NCI-H524 (cell line): Measurements from ENCODE around the gene FNDC8.
"Not testable (repeated sequence)": the region's sequence is repeated elsewhere in the genome, so short reads cannot be mapped to it uniquely, and the experiment has no call there.

ENCODE experiments used
- DNase-seq, 2 experiments: peaks; one replicate each; lab custom pipeline; 2025; lab: John Stamatoyannopoulos, UW

FNDC8 gene

DNA sequence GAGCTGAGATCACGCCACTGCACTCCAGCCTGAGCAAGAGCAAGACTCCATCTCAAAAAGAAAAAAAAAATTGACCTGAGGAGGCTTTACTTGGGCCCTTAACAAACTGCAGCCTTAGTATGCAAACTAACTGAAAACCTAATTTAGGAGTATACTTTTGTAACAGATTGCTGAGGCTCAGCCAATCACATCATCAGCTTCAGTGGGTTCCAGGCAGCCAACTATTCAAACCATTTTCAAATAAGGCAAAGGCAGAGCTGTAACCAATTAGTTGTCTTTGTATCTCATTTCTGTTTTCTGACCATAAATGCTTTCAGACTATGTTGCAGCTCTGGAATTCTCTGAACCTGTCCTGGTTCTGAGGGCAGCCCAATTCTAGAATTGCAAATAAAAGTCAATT lies 25.7 kb upstream of the FNDC8 start:
- DNase-seq = no peak

DNA sequence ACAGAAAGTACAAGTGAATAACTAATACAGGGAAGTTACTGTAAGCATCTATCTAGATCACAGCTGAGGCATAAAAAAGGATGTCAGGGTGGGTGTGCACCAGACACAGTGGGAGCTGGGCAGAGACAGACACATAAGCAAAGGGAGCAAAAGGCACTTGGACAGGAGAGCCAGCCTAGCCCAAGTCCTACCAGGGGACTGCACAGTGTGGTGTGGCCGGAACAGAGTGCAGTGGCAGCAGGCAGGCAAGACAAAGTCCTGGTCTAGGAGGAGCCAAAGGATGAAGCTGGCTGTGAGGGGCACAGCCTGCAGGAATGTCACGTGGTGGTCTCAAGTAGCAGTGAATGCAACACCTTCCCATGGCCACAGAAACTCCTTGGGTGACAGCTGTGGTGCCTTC lies 23.6 kb upstream of the FNDC8 start:
- peak in 1 of 2 experiments; percentile 9 for DNase-seq

DNA sequence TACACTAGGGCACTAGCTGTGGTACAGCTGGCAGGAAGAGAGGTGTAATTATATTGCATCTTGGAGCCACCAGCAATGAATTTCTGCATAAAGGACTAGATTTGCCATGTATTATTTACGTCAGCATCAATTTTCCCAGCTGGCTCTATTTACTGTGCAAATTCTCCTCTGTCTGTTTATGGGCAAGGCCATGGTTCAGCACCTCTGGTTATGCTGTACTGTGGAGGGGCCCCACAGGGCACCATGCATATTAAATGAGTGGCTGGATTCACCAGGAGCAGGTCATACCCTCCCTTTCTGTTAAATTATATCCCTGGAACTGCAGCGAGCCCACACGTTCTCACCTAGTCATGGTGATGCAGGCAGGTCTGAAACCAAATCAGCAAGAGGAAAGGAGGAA lies 21.5 kb upstream of the FNDC8 start:
- DNase-seq = no peak

DNA sequence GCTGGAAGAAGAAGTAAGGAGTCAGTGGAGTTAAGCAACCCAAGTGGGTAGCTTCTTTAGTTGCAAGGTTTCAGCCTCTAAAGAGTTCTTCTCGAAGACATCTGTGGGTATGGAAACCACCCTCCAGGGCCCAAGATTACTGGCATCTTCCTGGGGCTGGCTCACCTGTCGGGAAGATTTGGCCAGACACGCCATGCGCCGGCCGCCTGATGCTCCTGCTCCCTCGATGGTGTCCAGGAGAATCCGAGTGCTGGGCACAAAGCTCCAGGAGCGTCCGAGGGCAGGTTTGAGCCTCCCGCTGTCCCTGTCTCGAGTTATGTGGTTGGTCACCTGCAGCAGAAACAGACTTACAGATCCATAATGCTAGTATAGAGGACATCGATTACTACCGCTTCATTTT lies 20.4 kb upstream of the FNDC8 start:
- DNase-seq = no peak

DNA sequence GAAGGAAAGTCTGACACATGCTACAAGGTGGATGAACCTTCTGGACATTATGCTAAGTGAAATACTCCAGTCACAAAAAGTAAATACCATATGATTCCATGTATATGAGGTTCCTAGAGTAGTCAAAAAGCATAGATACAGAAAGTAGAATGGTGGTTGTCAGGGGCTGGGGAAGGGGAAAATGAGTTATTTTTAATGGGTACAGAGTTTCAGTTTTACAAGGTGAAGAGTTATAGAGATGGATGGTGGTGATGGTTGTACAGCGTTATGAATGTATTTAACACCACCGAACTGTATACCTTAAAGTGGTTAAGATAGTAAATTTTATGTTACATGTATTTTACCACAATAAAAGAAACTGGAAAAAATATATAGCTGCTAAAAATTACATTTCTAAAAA lies 19.7 kb upstream of the FNDC8 start:
- DNase-seq = no peak

DNA sequence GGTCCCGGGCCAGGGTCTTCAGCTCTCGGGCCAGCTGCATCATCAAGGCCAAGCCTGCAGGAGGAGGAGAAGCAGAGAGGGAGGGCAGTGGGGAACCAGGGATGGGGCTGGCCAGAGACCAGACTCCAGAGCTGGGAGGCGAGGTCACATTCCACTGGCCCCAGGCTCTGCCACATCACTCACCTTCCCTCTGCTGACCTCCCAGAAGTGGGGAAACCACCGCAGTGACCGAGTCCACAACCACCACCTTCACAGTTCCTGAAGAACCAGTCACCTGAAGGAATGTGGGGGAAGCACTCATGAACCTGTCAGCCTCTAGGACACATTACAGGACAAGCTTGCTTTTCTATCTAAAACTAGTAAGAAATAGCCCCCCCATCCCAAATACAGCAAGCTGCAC lies 18.1 kb upstream of the FNDC8 start:
- no peak for DNase-seq

DNA sequence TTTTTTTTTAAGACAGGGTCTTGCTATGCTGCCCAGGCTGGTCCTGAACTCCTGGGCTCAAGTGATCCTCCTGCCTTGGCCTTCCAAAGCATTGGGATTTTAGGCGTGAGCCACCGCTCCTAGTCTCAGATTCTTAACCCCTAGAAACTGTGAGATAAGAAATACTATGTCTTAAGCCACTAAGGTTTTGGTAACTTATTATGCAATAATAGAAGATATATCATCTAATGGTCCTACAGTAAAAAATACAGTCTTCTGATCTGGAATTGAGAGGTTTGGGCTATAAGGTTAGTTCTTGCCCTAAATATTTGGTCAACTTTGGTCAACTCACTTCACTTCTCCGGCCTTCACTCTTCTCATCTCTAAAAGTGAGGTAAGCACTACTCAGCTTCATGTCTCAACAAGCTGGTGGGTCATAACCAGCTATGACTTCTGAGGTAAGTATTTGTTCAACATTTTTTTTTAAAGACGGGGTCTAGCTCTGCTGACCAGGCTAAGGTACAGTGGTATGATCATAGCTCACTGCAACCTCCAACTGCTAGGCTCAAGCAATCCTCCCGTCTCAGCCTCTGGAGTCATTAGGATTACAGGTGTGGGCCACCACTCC lies 16.5 kb upstream of the FNDC8 start:
- no peak for DNase-seq

DNA sequence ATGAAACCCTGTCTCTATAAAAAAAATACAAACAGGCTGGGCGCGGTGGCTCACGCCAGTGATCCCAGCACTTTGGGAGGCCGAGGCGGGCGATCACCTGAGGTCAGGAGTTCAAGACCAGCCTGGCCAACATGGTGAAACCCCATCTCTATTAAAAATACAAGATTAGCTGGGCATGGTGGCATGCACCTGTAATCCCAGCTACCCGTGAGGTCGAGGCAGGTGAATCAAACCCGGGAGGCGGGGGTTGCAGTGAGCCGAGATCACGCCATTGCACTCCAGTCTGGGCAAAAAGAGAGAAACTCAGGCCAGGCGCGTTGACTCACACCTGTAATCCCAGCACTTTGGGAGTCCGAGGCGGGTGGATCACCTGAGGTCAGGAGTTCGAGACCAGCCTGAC lies 10.6 kb upstream of the FNDC8 start:
- DNase-seq = not testable (repeated sequence)

DNA sequence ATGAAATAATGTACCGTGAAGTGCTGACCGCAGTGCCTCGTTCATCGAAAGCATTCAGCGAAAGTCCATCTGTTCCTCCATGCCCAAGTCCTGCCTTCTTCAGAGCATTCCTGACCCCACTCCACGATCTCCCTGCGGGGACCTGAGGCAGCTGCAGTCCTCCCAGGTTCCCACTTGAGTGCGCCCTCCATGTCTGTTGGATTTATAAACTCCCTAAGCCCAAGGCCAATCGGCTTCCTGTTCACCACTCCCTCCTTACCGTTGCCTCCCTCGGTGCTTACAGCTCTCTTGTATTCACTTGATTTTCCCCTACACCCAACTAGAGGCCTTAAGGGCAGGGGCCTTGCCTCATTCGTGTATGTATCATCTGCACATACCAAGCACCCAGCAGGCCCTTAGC lies 4.6 kb upstream of the FNDC8 start:
- no peak for DNase-seq

DNA sequence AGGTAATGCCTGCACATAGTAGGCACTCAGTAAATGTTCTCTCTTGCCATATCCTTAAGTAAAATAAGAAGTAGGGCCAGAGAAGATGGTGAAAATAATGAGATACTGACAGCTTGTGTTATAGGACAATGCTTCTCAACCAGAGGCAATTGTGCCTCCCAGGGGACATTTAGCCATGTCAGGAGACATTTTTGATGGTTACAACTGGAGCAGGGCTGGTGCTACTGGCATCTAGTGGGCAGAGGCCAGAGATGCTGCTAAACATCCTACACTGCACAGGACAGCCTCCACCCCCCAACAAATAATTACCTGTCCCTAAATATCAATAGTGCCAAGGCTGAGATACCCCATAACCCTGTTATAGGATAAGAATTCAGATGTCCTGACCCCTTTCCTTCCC lies 3.4 kb upstream of the FNDC8 start:
- DNase-seq = no peak

DNA sequence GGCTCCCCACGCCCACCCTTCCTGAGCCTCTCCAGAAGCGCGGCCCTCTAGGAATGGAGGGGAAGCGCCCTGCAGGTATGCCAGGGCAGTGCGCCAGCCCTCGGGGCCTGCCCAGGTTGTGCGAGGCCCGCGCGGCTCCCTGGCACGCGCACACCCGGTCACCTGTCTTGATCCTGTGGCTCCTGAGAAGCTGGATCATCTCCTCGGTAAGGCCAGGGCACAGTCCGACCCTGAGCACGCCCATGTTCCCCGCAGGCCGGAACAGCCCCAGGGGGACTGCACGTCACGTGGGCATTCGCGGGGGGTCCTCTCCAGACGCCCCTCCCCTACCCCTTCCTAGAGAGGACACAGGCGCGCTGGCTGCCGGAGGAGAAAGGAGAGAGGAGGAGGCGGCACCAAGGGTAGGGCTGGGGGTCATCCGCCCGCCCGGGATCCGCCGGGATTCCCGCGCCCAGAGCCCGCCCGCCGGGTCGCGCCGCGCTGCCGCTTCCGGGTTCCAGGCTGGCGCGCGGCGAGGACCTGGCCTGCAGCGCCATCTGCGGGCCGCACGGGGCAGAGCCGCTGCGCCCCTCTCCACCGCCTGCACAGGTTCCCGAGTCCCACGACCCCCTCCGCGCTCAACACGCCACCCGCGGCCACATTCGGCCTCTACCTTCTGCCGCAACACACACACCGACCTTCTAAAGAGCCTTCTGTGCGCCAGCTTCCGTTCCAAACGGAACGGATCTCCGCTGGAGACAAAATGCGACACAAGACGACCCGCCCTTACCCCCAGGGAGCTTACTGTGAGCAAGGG lies 1.8 kb upstream of the FNDC8 start, which contains the start of gene RAD51D:
Gene RAD51D (minus strand): TSS at position 491 of the 796 bp plus-strand sequence. CDS start 247 bp downstream, at position 244.
- DNase-seq = peak; percentile 77

DNA sequence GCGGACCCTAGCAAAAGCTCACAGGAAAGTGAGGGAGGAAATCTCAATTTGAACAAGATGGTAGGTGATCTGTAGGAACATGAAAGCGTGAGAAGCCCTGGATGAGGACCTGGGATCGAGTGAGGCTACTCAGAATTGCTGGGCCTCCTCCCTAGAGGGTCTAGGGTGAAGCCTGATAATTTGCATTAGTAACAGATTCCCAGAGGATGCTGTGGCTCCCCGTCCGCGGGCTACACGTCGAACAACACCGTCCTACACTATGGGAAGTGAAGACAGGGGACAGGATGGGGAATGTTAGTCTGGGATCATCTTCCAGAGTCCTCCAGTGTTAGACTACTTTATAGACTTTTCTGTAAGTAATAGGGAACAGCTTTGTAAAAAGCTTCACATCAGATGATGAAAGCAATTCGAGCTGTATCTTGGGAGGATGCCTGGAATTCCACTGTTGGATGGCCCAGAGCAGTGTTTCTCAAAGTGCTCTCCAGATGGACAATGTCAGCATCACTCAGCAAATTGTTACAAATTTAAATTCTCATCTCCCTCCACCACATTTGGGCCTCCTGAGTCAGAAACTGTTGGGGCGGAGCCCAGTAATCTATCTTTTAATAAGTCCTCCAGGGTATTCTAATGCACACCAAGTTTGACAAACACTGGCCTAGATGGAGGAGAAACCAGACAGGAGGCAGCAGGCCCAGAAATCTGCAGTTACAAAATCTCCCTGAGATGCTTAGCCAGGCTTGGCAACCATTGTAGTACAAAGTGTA lies 6.5 kb downstream of the FNDC8 start:
- no peak for DNase-seq

DNA sequence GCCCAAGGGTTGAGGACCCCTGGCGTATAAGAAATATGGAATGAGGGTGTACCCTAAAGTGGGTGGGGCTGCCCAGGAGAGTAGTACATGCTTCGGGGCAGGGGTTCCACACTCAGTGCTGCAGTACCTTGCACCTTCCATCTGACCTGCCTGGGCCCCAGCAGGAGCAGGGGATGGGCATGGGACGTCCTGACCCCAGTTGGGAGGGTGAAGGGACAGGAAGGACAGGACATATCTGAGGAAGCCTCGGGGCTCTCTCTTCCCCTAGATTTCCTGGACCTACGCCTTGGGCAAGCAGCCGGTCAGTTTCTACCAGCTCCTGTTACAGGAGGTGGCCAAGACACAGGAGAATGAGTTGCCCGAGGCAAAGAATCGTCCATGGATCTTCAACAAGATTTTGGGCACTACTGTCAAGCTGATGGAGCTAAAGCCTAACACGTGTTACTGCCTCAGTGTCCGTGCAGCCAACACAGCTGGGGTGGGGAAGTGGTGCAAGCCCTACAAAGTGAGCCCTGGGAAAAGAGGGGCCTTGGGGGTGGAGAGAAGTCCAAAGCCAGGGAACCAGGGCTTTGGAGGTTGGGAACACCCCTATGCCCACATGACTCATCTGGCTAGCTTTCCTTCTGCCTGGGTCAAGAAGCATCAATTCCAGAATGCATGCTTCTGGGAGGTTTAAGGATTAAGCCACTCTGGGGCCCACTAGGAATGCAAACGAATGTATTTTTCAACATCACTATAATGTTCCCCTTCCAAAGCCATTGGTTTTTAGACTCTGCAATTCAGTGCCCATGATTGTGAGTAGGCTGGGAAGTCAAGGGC lies 7.9 kb downstream of the FNDC8 start:
- no peak for DNase-seq

DNA sequence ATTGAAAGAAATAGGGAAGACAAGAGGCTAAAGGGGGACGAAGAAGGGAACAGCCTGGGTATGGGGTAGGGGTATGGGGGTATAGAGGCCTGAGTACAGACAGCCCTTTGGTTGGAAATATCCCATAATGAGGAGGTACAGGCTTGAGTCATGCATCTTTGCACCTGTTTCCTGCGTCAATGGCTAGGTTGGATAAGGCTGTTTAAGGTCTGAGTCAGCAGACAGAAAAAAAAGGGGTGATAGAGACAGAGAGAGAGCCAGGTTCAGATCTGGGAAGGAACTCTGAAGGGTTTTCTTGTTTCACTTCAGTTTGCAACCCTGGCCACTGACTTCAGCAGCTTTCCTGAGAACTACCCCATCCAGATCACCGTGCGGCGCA lies 8.5 kb downstream of the FNDC8 start:
- no peak for DNase-seq

DNA sequence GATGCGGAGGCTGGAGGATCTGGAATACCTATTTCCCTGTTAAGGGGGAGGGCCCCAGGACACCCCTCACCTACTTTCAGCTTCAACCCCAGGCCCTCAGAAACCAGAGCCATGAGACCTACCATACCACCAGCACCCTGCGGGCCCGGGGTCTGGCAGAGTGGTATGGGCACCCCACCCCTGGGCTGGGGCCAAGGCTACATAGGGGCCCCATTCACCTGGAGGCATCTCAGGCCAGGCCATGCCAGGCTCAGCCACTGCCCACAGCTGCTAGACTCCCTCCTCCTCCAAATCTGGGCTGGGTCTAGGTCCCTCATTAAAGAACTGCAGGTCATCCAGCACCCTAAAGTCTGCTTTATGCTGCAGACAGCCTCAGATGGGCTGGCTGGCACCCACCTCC lies 9.0 kb downstream of the FNDC8 start:
- no peak for DNase-seq

DNA sequence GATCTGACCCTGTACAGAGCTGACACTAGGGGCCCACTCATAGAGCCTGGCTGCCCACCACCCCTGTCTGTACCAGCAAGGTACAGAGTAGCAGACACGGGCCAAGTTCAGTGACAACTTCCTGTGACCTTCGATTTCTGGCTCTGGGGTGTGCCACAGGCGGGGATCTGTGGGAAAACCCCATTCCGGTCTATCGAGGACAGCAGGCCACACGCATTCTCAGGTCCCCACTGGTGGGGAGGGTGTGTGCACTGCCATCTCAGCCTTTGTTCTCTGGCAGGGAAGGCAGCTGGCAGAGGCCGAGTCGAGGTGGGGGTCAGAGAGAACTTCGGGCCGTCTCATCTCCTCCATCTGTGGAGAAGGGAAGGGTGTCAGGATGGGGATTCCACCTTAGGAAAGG lies 10.7 kb downstream of the FNDC8 start:
- DNase-seq = no peak

DNA sequence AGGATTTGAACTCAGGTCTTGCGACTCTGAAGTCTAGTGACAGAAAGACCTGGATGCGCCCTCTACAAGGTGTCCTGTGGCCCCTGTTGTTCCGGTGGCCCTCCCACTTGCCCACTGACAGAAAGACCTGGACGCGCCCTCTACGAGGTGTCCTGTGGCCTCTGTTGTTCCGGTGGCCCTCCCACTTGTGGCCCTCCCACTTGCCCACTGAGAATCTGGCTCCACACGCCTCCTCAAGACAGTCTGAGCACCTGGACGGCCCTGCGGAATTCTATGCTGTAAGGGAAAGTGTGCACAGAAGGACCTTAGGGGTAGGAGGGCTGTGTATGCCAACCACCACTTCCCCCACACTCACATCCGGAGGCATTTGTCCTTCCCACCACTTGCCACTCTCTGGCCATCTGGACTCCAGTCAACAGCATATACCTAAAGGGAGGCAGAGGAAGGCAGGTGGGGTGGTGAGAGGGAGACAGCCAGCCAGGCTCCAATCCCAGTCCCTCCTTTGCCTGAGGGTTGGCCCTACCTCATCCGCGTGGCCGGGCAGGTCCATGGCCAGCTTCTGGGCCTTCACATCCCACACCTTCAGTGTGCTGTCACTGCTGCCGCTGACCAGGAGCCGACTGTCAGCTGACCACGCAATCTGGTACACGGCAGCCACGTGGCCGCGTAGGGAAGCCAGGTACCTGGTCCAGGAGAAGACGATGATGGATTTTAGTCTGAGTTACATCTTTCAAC lies 11.6 kb downstream of the FNDC8 start:
- DNase-seq = peak; percentile 69

DNA sequence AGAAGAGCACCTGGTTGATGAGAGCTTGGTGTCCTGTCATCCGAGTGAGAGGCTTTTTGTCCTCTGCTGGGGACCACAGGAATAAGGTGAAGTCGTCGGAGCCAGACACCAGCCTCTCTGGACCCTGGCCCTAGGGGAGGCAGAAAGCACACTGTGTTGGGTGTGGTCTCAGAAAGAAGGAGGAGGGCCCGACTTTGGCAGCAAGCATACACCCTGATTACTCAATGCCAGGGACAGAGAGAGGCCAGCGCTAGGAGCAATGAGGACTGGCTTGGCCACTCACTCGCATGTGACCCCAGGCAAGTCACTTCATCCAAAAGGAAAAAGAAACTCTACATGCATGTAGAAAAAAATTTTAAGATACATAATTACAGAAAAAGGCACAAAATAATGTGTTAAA lies 13.9 kb downstream of the FNDC8 start:
- no peak for DNase-seq

DNA sequence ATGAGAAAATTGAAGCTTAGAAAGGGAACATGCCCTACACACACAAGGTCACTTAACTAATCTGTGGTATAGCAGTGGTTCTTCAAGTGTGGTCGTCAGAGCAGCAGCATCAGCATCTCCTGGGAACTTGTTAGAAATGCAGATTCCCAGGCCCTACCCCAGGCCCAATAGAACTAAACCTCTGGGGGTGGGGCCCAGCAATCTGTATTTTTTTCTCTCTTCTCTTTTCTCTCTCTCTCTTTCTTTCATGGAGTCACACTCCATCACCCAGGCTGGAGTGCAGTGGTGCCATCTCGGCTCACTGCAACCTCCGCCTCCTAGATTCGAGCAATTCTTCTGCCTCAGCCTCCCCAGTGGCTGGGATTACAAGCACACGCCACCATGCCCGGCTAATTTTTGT lies 16.8 kb downstream of the FNDC8 start:
- DNase-seq = no peak

DNA sequence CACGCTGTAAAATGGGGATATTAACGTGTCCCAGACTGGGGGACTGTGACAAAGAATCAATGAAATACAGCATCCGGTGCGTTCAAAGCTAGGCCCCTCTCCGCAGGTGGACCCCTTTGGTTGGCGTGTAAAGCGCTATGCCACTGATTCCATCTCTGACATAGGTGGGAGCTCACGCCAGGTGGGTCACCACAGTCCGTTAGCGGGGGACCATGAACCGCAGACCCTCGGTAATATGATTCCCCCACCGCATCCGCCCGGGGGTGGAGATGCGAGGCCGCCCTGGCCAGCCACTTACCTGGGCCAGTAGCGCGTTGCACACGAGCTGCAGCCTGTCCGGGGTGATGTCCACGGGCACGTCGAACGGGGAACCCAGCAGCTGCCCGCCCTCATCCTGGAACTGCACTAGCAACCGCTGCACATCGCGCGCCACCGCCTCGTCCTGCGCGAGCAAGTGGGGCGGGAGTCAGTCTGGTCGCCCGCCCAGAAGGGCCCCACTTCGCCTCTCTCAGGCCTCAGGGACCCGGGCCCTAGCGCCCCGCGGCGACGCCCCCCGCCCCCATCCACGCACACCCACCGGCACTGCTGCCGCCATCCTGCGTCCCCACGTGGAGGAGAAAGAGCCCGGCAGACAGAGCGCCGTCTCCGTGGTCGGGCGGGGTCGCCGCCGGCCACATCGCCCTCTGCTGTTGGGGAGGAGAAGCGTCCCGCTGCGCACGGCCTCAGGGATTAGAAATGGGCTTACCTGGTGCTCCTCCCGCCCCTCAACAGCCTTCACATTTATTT lies 20.5 kb downstream of the FNDC8 start, which contains the start of gene NLE1:
Gene NLE1 (minus strand): TSS at position 623 of the 786 bp plus-strand sequence. CDS start 28 bp downstream, at position 595.
- peak; percentile 37 to 74 for DNase-seq

DNA sequence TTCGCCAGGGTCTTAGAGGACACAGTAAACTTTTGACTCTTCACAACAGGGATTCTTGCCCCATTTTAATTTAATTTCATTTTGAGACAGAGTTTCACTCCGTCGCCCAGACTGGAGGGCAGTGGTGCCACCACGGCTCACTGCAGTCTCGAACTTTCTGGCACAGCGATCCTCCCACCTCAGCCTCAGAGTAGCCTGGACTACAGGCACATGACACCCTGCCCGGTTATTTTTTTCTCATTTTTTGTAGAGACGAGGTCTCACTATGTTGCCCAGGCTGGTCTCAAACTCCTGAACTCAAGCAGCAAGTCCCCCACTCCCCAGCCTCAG lies 21.0 kb downstream of the FNDC8 start:
- DNase-seq = no peak
